CD4-positive, alpha-beta memory T cell (primary cell): ENCODE data around the gene AARSD1. TPM values are rescaled to one million over a fixed set of nuclear protein-coding genes. Genes with fewer than 3 reads are reported as not detected.
"Not testable (repeated sequence)": the region's sequence is repeated elsewhere in the genome, so short reads cannot be mapped to it uniquely, and the experiment has no call there.

Experiments used
- CTCF ChIA-PET: fragments of 350-600 bp; sonication (Branson Sonifier 250); formaldehyde crosslinking; loops from one replicate; lab custom pipeline; 2021; ENCODE audit warnings: inconsistent platforms; ENCODE audit not compliant: partially characterized antibody; lab: Charles Lee
- POLR2A ChIA-PET: fragments of 350-600 bp; sonication (Branson Sonifier 250); formaldehyde crosslinking; loops from one replicate; lab custom pipeline; 2021; ENCODE audit not compliant: partially characterized antibody; lab: Charles Lee
- DNase-seq, 5 donors: peaks; one replicate each; pipeline versions ENCODE4 v3.0.0 to v3.0.0-alpha.2; 2020 to 2022; ENCODE audit warnings: mixed read lengths in 1 of 5
- H3K27ac ChIP-seq: one replicate; pipeline ENCODE4 v1.7.0; 2013; ENCODE audit warnings: low read depth, low read length
- H3K27me3 ChIP-seq: 2 replicates; pipeline ENCODE4 v1.7.0; 2013; ENCODE audit warnings: mild to moderate bottlenecking, low read length, moderate library complexity; ENCODE audit not compliant: insufficient read depth
- H3K36me3 ChIP-seq: 2 replicates; pipeline ENCODE4 v1.7.0; 2013; ENCODE audit warnings: mild to moderate bottlenecking, low read length, moderate library complexity; ENCODE audit not compliant: insufficient read depth
- H3K4me1 ChIP-seq: 2 replicates; pipeline ENCODE4 v1.7.0; 2013; ENCODE audit warnings: mild to moderate bottlenecking, low read length, moderate library complexity; ENCODE audit not compliant: insufficient read depth
- H3K4me3 ChIP-seq, 2 donors: one replicate each; pipeline ENCODE4 v1.7.0; 2013; ENCODE audit warnings: low read length in 2 of 2, mild to moderate bottlenecking in 1 of 2
- H3K9me3 ChIP-seq, 2 donors: one replicate each; pipeline ENCODE4 v1.7.0; 2013; ENCODE audit warnings: low read length in 2 of 2, control low read depth in 1 of 2; ENCODE audit not compliant: control insufficient read depth in 1 of 2
- H3K27ac Mint-ChIP-seq, 7 donors: one replicate each; pipeline ENCODE4 v1.8.0; 2020 to 2021; ENCODE audit warnings: mixed read lengths in 7 of 7, mild to moderate bottlenecking in 6 of 7, inconsistent platforms in 3 of 7, moderate library complexity in 3 of 7
- H3K27me3 Mint-ChIP-seq, 2 donors: one replicate each; pipeline ENCODE4 v1.8.0; 2020 to 2021; ENCODE audit warnings: mixed read lengths in 2 of 2
- H3K36me3 Mint-ChIP-seq, 2 donors: one replicate each; pipeline ENCODE4 v1.8.0; 2020 to 2021; ENCODE audit warnings: mixed read lengths in 2 of 2, inconsistent platforms in 1 of 2, mild to moderate bottlenecking in 1 of 2
- H3K4me1 Mint-ChIP-seq, 4 donors: one replicate each; pipeline ENCODE4 v1.8.0; 2020 to 2021; ENCODE audit warnings: mixed read lengths in 4 of 4, mild to moderate bottlenecking in 1 of 4
- H3K4me3 Mint-ChIP-seq, 8 donors: one replicate each; pipeline ENCODE4 v1.8.0; 2020 to 2021; ENCODE audit warnings: mixed read lengths in 8 of 8, mild to moderate bottlenecking in 7 of 8, moderate library complexity in 6 of 8, inconsistent platforms in 3 of 8
- H3K9me3 Mint-ChIP-seq, 8 donors: one replicate each; pipeline ENCODE4 v1.8.0; 2020 to 2021; ENCODE audit warnings: mixed read lengths in 8 of 8, mild to moderate bottlenecking in 5 of 8, inconsistent platforms in 3 of 8, moderate library complexity in 1 of 8
- intact Hi-C: fragments of 100-400 bp; cut with micrococcal nuclease; formaldehyde crosslinking; loops from one replicate; pipeline ENCODE4 v1.15.1; 2023
- polyA plus RNA-seq, 2 donors: library from polyadenylated mRNA; unstranded; fragments of 300-500 nt; fragmentation: Illumina TruSeq; gene quantifications; one replicate each; pipeline ENCODE4 v1.2.3, GENCODE V29; 2021
- total RNA-seq, 2 experiments: library from RNA; stranded (reverse); gene quantifications; one replicate each; pipeline ENCODE4 v1.2.3, GENCODE V29; 2021

AARSD1 gene
- total and polyA plus RNA-seq, 4 experiments from 2014 or later: 37.7 to 55.6 (median 47.8) TPM

- peak; percentile 59 to 70 (median 63) for DNase-seq
- H3K4me1 ChIP-seq: peaks cover 23% of the 10 kb centered on the region
- Mint-ChIP-seq H3K27ac (peak overlapping the region; percentile 87 to 99 (median 96)), H3K36me3 (peaks cover 3 to 21% of the 10 kb centered on the region in 2 donors), H3K27me3 (no peaks in the 10 kb centered on the region), H3K4me1 (peaks cover 21 to 41% (median 30%) of the 10 kb centered on the region in 4 donors), H3K4me3 (peak overlapping the region; percentile 91 to 100 (median 95)), H3K9me3 (peaks cover 0 to 5% (median 0%) of the 10 kb centered on the region in 8 donors)
- H3K36me3 ChIP-seq: peaks cover 5% of the 10 kb centered on the region
- ChIA-PET POLR2A (interaction anchor here (0.7 to 3.8 kb wide), 7 partner anchors 10 to 387 kb away, joined by 3 to 41 read pairs (median 3); partner anchors contain the start of genes RPL27 and VPS25), CTCF (interaction anchor here (0.6 kb wide), 1 partner anchor 51 kb away, joined by 3 read pairs; no protein-coding TSS in a partner anchor)
- peak overlapping the region; percentile 77 for H3K27ac ChIP-seq
- no peaks in the 10 kb centered on the region for H3K27me3 ChIP-seq
- no peaks in the 10 kb centered on the region for H3K9me3 ChIP-seq
- peak overlapping the region; percentile 69 to 75 for H3K4me3 ChIP-seq
- intact Hi-C loops: loop anchor here (1.0 to 2.0 kb wide), 3 partner anchors 16 to 144 kb away; partner anchors contain the start of genes AARSD1, BRCA1 and RPL27
Observed at GRCh38 chr17:42980766-42981397, 16.6 kb upstream of the AARSD1 start.

- DNase-seq: peak; percentile 86 to 92 (median 88)
- Mint-ChIP-seq H3K9me3 (peaks cover 0 to 5% (median 0%) of the 10 kb centered on the region in 8 donors), H3K4me1 (peaks cover 21 to 37% (median 28%) of the 10 kb centered on the region in 4 donors), H3K27me3 (no peaks in the 10 kb centered on the region), H3K27ac (peak within 1 kb of the TSS; percentile 89 to 99 (median 98)), H3K4me3 (peak within 1 kb of the TSS; percentile 94 to 100 (median 97)), H3K36me3 (peaks cover 3 to 16% of the 10 kb centered on the region in 2 donors)
- intact Hi-C loops: loop anchor here (1.0 to 2.0 kb wide), 3 partner anchors 16 to 145 kb away; partner anchors contain the start of genes AARSD1, BRCA1 and RPL27
- Histone ChIP-seq H3K4me1 (peaks cover 23% of the 10 kb centered on the region), H3K27me3 (no peaks in the 10 kb centered on the region), H3K27ac (peak within 1 kb of the TSS; percentile 77), H3K36me3 (peaks cover 3% of the 10 kb centered on the region), H3K9me3 (no peaks in the 10 kb centered on the region), H3K4me3 (peak within 1 kb of the TSS; percentile 69 to 75)
- ChIA-PET POLR2A (interaction anchor here (0.7 to 3.8 kb wide), 7 partner anchors 11 to 388 kb away, joined by 3 to 41 read pairs (median 3); partner anchors contain the start of genes RPL27 and VPS25), CTCF (interaction anchor here (1.0 kb wide), 1 partner anchor 18 kb away, joined by 3 read pairs; the partner anchor contains the start of gene RPL27)
Observed at GRCh38 chr17:42980274-42980765, 16.1 kb upstream of the AARSD1 start, which contains the start of gene RUNDC1. Gene RUNDC1 (plus strand): TSS chr17:42980565. CDS start chr17:42980577, 12 bp downstream.

- DNase-seq: no peak
- H3K36me3 Mint-ChIP-seq: peaks cover 0 to 13% of the 10 kb centered on the region in 2 donors
- H3K27ac Mint-ChIP-seq: peak within 1 kb of the TSS; percentile 89 to 99 (median 98)
- peak within 1 kb of the TSS; percentile 69 to 75 for H3K4me3 ChIP-seq
- ChIA-PET CTCF (interaction anchor here (1.0 kb wide), 1 partner anchor 18 kb away, joined by 3 read pairs; the partner anchor contains the start of gene RPL27), POLR2A (interaction anchor here (1.4 to 3.8 kb wide), 2 partner anchors 18 to 336 kb away, joined by 3 to 41 read pairs; partner anchors contain the start of gene RPL27)
- no peaks in the 10 kb centered on the region for H3K9me3 ChIP-seq
- H3K4me1 ChIP-seq: peaks cover 23% of the 10 kb centered on the region
- H3K36me3 ChIP-seq: peaks cover 3% of the 10 kb centered on the region
- no peaks in the 10 kb centered on the region for H3K27me3 Mint-ChIP-seq
- H3K27ac ChIP-seq: peak within 1 kb of the TSS; percentile 77
- no peaks in the 10 kb centered on the region for H3K27me3 ChIP-seq
- intact Hi-C loops: loop anchor here (1.0 to 2.0 kb wide), 3 partner anchors 15 to 146 kb away; partner anchors contain the start of genes AARSD1, BRCA1 and RPL27
- H3K4me1 Mint-ChIP-seq: peaks cover 18 to 37% (median 25%) of the 10 kb centered on the region in 4 donors
- peaks cover 0 to 3% (median 0%) of the 10 kb centered on the region in 8 donors for H3K9me3 Mint-ChIP-seq
- H3K4me3 Mint-ChIP-seq: peak within 1 kb of the TSS; percentile 94 to 100 (median 97)
Observed at GRCh38 chr17:42979511-42980273, 15.4 kb upstream of the AARSD1 start, which contains the start of gene PTGES3L. Gene PTGES3L (minus strand): TSS chr17:42980080. CDS start chr17:42980053, 27 bp downstream.

GRCh38 chr17:42975701-42976100 lies 11.4 kb upstream of the AARSD1 start:
- H3K27me3 ChIP-seq, intact Hi-C loops, H3K27ac ChIP-seq, H3K36me3 ChIP-seq, H3K4me3 ChIP-seq, H3K36me3 Mint-ChIP-seq, POLR2A ChIA-PET, H3K9me3 Mint-ChIP-seq, DNase-seq, H3K9me3 ChIP-seq, H3K4me3 Mint-ChIP-seq, H3K4me1 ChIP-seq, CTCF ChIA-PET, H3K27me3 Mint-ChIP-seq: not testable (repeated sequence)
- peak overlapping the region in 1 of 7 donors; percentile 65 for H3K27ac Mint-ChIP-seq
- H3K4me1 Mint-ChIP-seq: peaks cover 0 to 19% (median 11%) of the 10 kb centered on the region in 4 donors

- Mint-ChIP-seq H3K27ac (peak overlapping the region in 1 of 7 donors; percentile 65), H3K4me3 (no peak overlapping the region), H3K9me3 (peaks cover 0 to 4% (median 0%) of the 10 kb centered on the region in 8 donors), H3K27me3 (no peaks in the 10 kb centered on the region), H3K4me1 (peaks cover 0 to 14% (median 8%) of the 10 kb centered on the region in 4 donors), H3K36me3 (peaks cover 0 to 2% of the 10 kb centered on the region in 2 donors)
- Histone ChIP-seq H3K27ac (no peak overlapping the region), H3K36me3 (no peaks in the 10 kb centered on the region), H3K9me3 (no peaks in the 10 kb centered on the region), H3K27me3 (no peaks in the 10 kb centered on the region), H3K4me1 (peaks cover 7% of the 10 kb centered on the region), H3K4me3 (no peak overlapping the region)
- ChIA-PET POLR2A (interaction anchor here (0.5 kb wide), 1 partner anchor 11 kb away, joined by 3 read pairs; no protein-coding TSS in a partner anchor), CTCF (no interaction called here)
- intact Hi-C loops: no loop called here
- no peak for DNase-seq
Observed at GRCh38 chr17:42975265-42975664, 11.0 kb upstream of the AARSD1 start.

GRCh38 chr17:42973323-42973722 lies 9.1 kb upstream of the AARSD1 start:
- intact Hi-C loops, DNase-seq, H3K36me3 ChIP-seq, H3K4me1 ChIP-seq, H3K27ac ChIP-seq, H3K9me3 Mint-ChIP-seq, POLR2A ChIA-PET, H3K27ac Mint-ChIP-seq, H3K4me3 Mint-ChIP-seq, H3K4me1 Mint-ChIP-seq, H3K27me3 ChIP-seq, H3K4me3 ChIP-seq, H3K36me3 Mint-ChIP-seq, CTCF ChIA-PET, H3K27me3 Mint-ChIP-seq, H3K9me3 ChIP-seq: not testable (repeated sequence)
